DND-41 (cell line): ENCODE data around the gene CAD.

Experiments used
- ATAC-seq: fragments of 200-7000 bp; cut with Tn5 transposase; 3 replicates; pipeline ENCODE4 v1.9.1; 2021; ENCODE audit warnings: low read depth; ENCODE audit not compliant: insufficient read depth
- DNase-seq: peaks from one replicate; pipeline ENCODE4 v3.0.0-alpha.2; 2020
- H2AFZ ChIP-seq: 2 replicates; pipeline ENCODE4 v1.6.0; 2012; ENCODE audit warnings: low read depth, low read length
- H3K27ac ChIP-seq: 2 replicates; pipeline ENCODE4 v1.5.1; 2012; ENCODE audit warnings: low read length, inconsistent platforms
- H3K27me3 ChIP-seq: fragments of 200-600 bp; sonication (generic); 2 replicates; pipeline ENCODE4 v1.6.0; 2012; ENCODE audit warnings: low read length, mild to moderate bottlenecking, inconsistent platforms; ENCODE audit not compliant: insufficient read depth, poor library complexity
- H3K36me3 ChIP-seq: 2 replicates; pipeline ENCODE4 v1.5.1; 2012; ENCODE audit warnings: low read length, inconsistent platforms; ENCODE audit not compliant: insufficient read depth
- H3K4me1 ChIP-seq: 2 replicates; pipeline ENCODE4 v1.5.1; 2012; ENCODE audit warnings: mild to moderate bottlenecking, low read length; ENCODE audit not compliant: insufficient read depth
- H3K4me2 ChIP-seq: 2 replicates; pipeline ENCODE4 v1.6.0; 2012; ENCODE audit warnings: mild to moderate bottlenecking, moderate library complexity, low read length, inconsistent platforms; ENCODE audit not compliant: insufficient read depth
- H3K4me3 ChIP-seq, 2 experiments: fragments of 200-600 bp in 1 of 2; shearing (Covaris generic) in 1 of 2; 2 replicates each; pipeline ENCODE4 v1.5.1; 2012 to 2016; ENCODE audit warnings: inconsistent platforms in 2 of 2, low read length in 2 of 2, mild to moderate bottlenecking in 2 of 2, low read depth in 1 of 2, moderate library complexity in 1 of 2
- H3K79me2 ChIP-seq: 2 replicates; pipeline ENCODE4 v1.6.0; 2012; ENCODE audit warnings: low read length, inconsistent platforms; ENCODE audit not compliant: insufficient read depth
- H3K9ac ChIP-seq: 2 replicates; pipeline ENCODE4 v1.6.0; 2012; ENCODE audit warnings: low read depth, mild to moderate bottlenecking, inconsistent platforms, low read length, moderate library complexity
- H3K9me3 ChIP-seq: 2 replicates; pipeline ENCODE4 v1.5.1; 2012; ENCODE audit warnings: low read length, moderate library complexity, mild to moderate bottlenecking, inconsistent platforms; ENCODE audit not compliant: insufficient read depth, severe bottlenecking
- H4K20me1 ChIP-seq: 2 replicates; pipeline ENCODE4 v1.6.0; 2012; ENCODE audit warnings: low read length; ENCODE audit not compliant: insufficient read depth
- EZH2 ChIP-seq: IDR thresholded peaks from 3 replicates; pipeline ENCODE4 v1.6.1; 2012; ENCODE audit warnings: borderline replicate concordance, low read depth, mild to moderate bottlenecking, moderate library complexity, low read length, inconsistent platforms; ENCODE audit not compliant: severe bottlenecking
- TF ChIP-seq, protein P1 (sequence below): IDR thresholded peaks from 2 replicates; pipeline ENCODE4 v1.5.1; 2012; ENCODE audit warnings: borderline replicate concordance, low read length, moderate library complexity, mild to moderate bottlenecking; ENCODE audit not compliant: poor library complexity, severe bottlenecking; ENCODE audit errors: extremely low read depth

CAD gene

DNA sequence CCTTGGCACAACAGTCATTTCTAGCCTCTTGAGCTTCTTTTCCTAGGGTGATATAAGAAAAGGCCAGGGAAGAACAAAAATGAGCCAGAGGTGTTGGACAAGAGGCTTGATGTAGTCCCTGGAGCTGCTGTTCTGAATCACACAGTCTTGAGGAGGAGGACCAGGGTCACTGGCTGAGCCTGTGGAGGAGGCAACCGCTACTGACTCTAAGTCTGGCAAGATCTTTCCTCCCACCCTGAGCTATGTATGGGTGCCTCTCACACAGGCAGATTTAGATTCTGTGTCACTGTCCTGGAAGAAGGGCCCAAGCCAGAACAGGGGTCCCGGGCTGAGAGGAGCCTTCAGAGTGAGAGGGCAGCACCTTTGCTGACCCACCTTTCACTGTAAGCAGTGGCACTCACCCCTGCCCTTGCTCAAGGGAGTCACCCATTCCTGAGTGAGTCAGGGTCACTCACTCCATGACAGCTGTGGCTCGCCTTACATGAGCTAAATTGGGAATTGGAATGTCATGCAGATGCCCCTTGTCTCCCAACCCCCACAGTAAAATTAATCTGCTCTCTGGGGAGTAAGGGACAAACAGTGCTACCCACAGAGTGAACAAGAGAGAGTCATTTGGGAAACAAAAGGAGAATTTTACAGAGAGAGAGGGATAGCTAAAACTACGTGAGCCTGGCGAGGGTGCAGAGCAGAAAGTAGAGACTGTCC lies 64.8 kb downstream of the CAD start, which contains the start of gene TRIM54:
Gene TRIM54 (plus strand): TSS at position 575 of the 705 bp plus-strand sequence. CDS start 303 bp downstream, outside the sequence.
- TF ChIP-seq, protein P1, sequence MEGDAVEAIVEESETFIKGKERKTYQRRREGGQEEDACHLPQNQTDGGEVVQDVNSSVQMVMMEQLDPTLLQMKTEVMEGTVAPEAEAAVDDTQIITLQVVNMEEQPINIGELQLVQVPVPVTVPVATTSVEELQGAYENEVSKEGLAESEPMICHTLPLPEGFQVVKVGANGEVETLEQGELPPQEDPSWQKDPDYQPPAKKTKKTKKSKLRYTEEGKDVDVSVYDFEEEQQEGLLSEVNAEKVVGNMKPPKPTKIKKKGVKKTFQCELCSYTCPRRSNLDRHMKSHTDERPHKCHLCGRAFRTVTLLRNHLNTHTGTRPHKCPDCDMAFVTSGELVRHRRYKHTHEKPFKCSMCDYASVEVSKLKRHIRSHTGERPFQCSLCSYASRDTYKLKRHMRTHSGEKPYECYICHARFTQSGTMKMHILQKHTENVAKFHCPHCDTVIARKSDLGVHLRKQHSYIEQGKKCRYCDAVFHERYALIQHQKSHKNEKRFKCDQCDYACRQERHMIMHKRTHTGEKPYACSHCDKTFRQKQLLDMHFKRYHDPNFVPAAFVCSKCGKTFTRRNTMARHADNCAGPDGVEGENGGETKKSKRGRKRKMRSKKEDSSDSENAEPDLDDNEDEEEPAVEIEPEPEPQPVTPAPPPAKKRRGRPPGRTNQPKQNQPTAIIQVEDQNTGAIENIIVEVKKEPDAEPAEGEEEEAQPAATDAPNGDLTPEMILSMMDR = no peak
- Histone ChIP-seq H3K9me3 (no peaks in the 10 kb centered on the region), H3K4me3 (no peak within 1 kb of the TSS), H3K36me3 (no peaks in the 10 kb centered on the region), H2AFZ (no peak within 1 kb of the TSS), H3K9ac (no peak within 1 kb of the TSS), H3K4me1 (peaks cover 8% of the 10 kb centered on the region; the same call in 1 of the 2 replicates), H3K27ac (no peak within 1 kb of the TSS), H3K27me3 (peaks cover 38% of the 10 kb centered on the region), H4K20me1 (no peaks in the 10 kb centered on the region), H3K79me2 (no peaks in the 10 kb centered on the region), H3K4me2 (no peak within 1 kb of the TSS)
- DNase-seq (no peak), ATAC-seq (no peak)

DNA sequence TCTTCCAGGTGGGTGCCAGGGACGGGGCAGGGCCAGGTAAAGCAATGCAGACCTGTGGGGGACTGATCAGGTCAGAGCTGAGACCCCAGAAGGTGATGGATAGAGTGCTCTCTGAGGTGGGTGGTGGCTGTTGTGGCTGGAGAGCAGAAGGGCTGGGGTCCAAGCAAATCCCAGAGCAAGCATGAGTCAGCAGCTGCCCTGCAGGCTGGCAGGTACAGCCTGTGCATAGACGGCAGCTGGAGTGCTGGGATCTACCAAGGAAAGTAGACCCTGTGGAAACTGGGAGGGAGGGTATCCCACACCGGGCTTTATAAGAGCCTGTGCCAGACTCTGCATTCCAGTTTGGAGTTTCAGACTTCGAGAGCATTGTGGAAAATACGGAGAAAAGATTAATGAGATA lies 65.7 kb downstream of the CAD start:
- no peak overlapping the region for H3K27ac ChIP-seq
- H3K9ac ChIP-seq = no peak overlapping the region
- H4K20me1 ChIP-seq = no peaks in the 10 kb centered on the region
- no peak overlapping the region for H3K4me3 ChIP-seq
- H3K9me3 ChIP-seq = no peaks in the 10 kb centered on the region
- ATAC-seq = no peak
- TF ChIP-seq EZH2 = peak; percentile 26
- TF ChIP-seq, protein P1 = no peak
- H3K36me3 ChIP-seq = no peaks in the 10 kb centered on the region
- H3K4me2 ChIP-seq = no peak overlapping the region
- H3K27me3 ChIP-seq = peaks cover 38% of the 10 kb centered on the region
- H3K4me1 ChIP-seq = peaks cover 8% of the 10 kb centered on the region; the same call in 1 of the 2 replicates
- H3K79me2 ChIP-seq = no peaks in the 10 kb centered on the region
- DNase-seq = no peak
- no peak overlapping the region for H2AFZ ChIP-seq

DNA sequence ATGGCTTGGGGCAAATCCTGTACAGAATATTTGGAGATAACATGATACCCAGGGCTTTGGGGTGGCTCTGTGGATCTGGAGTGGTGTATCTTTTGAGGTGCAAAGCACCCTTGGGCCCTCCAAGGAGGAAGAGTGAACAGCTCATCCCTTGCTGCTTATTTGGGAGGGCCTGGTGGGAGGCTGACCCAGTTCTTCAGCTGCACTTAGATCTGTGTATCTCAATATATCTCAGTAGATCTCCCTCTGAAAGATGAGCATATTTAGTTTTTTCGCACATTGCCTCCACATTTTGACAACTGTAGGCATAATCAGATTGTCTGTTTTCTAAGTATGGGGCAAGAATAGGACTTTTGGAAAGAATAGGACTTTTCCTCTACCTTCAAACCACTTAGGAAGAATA lies 67.8 kb downstream of the CAD start:
- no peaks in the 10 kb centered on the region for H4K20me1 ChIP-seq
- no peak overlapping the region for H3K9ac ChIP-seq
- DNase-seq (no peak), ATAC-seq (no peak)
- peaks cover 3% of the 10 kb centered on the region; the same call in 1 of the 2 replicates for H3K4me1 ChIP-seq
- H3K9me3 ChIP-seq = no peaks in the 10 kb centered on the region
- peaks cover 51% of the 10 kb centered on the region for H3K27me3 ChIP-seq
- H3K27ac ChIP-seq = no peak overlapping the region
- no peak overlapping the region for H3K4me3 ChIP-seq
- H3K36me3 ChIP-seq = no peaks in the 10 kb centered on the region
- no peaks in the 10 kb centered on the region for H3K79me2 ChIP-seq
- TF ChIP-seq EZH2 = no peak
- TF ChIP-seq, protein P1 = no peak
- no peak overlapping the region for H3K4me2 ChIP-seq
- no peak overlapping the region for H2AFZ ChIP-seq
